GM12892 (cell line): ENCODE measurements around the gene ZKSCAN4.

Experiments used
- POLR2A ChIP-seq: IDR thresholded peaks from 2 replicates; pipeline ENCODE4 v1.6.1; 2011; ENCODE audit warnings: low read depth, low read length, control low read depth
- POLR2AphosphoS5 ChIP-seq: IDR thresholded peaks from 2 replicates; pipeline ENCODE4 v1.6.1; 2011; ENCODE audit warnings: low read depth, low read length, control low read depth

DNA sequence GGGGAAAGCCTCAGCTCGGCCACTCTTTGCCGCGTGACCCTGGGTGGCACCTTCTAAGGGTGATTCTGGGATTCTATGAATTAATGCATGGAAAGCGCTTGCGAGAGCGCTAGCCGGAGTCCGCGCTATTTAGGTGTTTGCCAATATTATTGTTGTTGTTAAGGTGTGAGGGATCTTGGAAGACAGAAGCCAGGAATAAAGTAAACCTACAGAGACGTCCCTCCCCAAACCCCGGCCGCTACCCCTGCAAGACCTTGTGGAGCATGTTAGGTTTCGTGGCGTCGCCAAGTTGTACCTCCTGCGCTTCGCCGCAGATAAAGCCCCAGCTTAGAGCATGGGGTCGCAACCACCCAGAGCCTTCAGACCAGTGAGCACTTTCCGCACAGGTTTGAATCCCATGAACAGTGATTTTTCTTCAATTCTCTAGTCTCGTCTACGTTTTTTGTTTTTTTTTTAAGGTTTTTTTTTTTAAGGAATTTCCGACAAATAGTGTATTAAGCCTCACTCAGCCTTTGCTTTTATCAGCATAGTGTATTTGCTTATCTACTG lies 43.9 kb downstream of the ZKSCAN4 start:
- TF ChIP-seq POLR2AphosphoS5 (no peak), POLR2A (no peak)
